SKM-1 (cell line): ENCODE measurements around the gene DCUN1D2.
"Not testable (repeated sequence)": the region's sequence is repeated elsewhere in the genome, so short reads cannot be mapped to it uniquely, and the experiment has no call there.

Source experiments
- DNase-seq: peaks from one replicate; lab custom pipeline; 2025; ENCODE audit not compliant: unreplicated experiment; lab: John Stamatoyannopoulos, UW

DCUN1D2 gene

GRCh38 chr13:113491982-113492381 lies 1.5 kb upstream of the DCUN1D2 start:
- DNase-seq, result no peak

- DNase-seq, result no peak
Measured at GRCh38 chr13:113491418-113491883, 940 bp upstream of the DCUN1D2 start.

- no peak for DNase-seq
Measured at GRCh38 chr13:113489549-113490495, 689 bp downstream of the DCUN1D2 start.

- no peak for DNase-seq
Measured at GRCh38 chr13:113489171-113489548, 1.4 kb downstream of the DCUN1D2 start.

- DNase-seq, result no peak
Measured at GRCh38 chr13:113488283-113488682, 2.2 kb downstream of the DCUN1D2 start.

- DNase-seq, result no peak
Measured at GRCh38 chr13:113486698-113487097, 3.8 kb downstream of the DCUN1D2 start.

- no peak for DNase-seq
Measured at GRCh38 chr13:113485545-113485944, 5.0 kb downstream of the DCUN1D2 start.

GRCh38 chr13:113483504-113484293 lies 6.8 kb downstream of the DCUN1D2 start:
- no peak for DNase-seq

GRCh38 chr13:113483081-113483480 lies 7.4 kb downstream of the DCUN1D2 start:
- DNase-seq, result no peak

GRCh38 chr13:113479179-113479578 lies 11.3 kb downstream of the DCUN1D2 start:
- DNase-seq, result no peak

GRCh38 chr13:113477724-113478123 lies 12.8 kb downstream of the DCUN1D2 start:
- DNase-seq, result no peak

GRCh38 chr13:113476811-113477210 lies 13.7 kb downstream of the DCUN1D2 start:
- no peak for DNase-seq

- no peak for DNase-seq
Measured at GRCh38 chr13:113475911-113476310, 14.6 kb downstream of the DCUN1D2 start.

- DNase-seq, result no peak
Measured at GRCh38 chr13:113475280-113475679, 15.2 kb downstream of the DCUN1D2 start.

- peak; percentile 59 for DNase-seq
Measured at GRCh38 chr13:113474179-113474578, 16.3 kb downstream of the DCUN1D2 start.

- DNase-seq, result no peak
Measured at GRCh38 chr13:113472355-113473025, 18.0 kb downstream of the DCUN1D2 start.

- DNase-seq, result no peak
Measured at GRCh38 chr13:113471844-113472243, 18.7 kb downstream of the DCUN1D2 start.

- not testable (repeated sequence) for DNase-seq
Measured at GRCh38 chr13:113470635-113471163, 19.8 kb downstream of the DCUN1D2 start.

GRCh38 chr13:113470073-113470472 lies 20.4 kb downstream of the DCUN1D2 start:
- DNase-seq, result no peak

GRCh38 chr13:113469582-113469981 lies 20.9 kb downstream of the DCUN1D2 start:
- no peak for DNase-seq
